Lower leg skin (tissue), 3 donors: Measurements from ENCODE around the gene RLBP1.

Experiments
- CTCF ChIP-seq, 3 donors: fragments of 450-650 bp; IDR thresholded peaks; one replicate each; pipeline ENCODE4 v1.5.1; 2016; ENCODE audit warnings: antibody characterized with exemption in 3 of 3, mild to moderate bottlenecking in 3 of 3, moderate library complexity in 2 of 3
- POLR2A ChIP-seq, 2 donors: fragments of 450-650 bp; IDR thresholded peaks; one replicate each; pipeline ENCODE4 v1.6.1; 2016 to 2017; ENCODE audit warnings: antibody characterized with exemption in 2 of 2, mild to moderate bottlenecking in 1 of 2, moderate library complexity in 1 of 2

GRCh38 chr15:89177633-89178306, 43.6 kb downstream of the RLBP1 start:
- TF ChIP-seq CTCF (IDR thresholded peaks at IDR 0.05) (peak in 1 of 3 donors; percentile 49), POLR2A (IDR thresholded peaks at IDR 0.05) (no peak)
